Esophagus muscularis mucosa (tissue), 4 donors: ENCODE results near the gene FARSB. TPM values are rescaled to one million over a fixed set of nuclear protein-coding genes. Genes with fewer than 3 reads are reported as not detected.
A peak's percentile ranks its signal among the peaks of the same experiment; 100 is the strongest.

Experiments
- DNase-seq: peaks from one replicate; pipeline ENCODE4 v3.0.0-alpha.2; 2017; ENCODE audit errors: extremely low spot score
- H3K27ac ChIP-seq, 4 donors: fragments of 200-600 bp; sonication (generic); replicated peaks in 1 of 4; 1 replicate in 3 of 4; 2 replicates in 1 of 4; pipeline ENCODE4 v1.5.1; 2016 to 2019; ENCODE audit warnings: mild to moderate bottlenecking in 1 of 4
- H3K27me3 ChIP-seq, 4 donors: fragments of 200-600 bp; sonication (generic); one replicate each; pipeline versions ENCODE4 v1.5.1 to v1.6.0; 2016 to 2019
- H3K36me3 ChIP-seq, 4 donors: fragments of 200-600 bp; sonication (generic); one replicate each; pipeline ENCODE4 v1.5.1; 2016 to 2019
- H3K4me1 ChIP-seq, 4 donors: fragments of 200-600 bp; sonication (generic); one replicate each; pipeline ENCODE4 v1.5.1; 2016 to 2019
- H3K4me3 ChIP-seq, 4 donors: fragments of 200-600 bp; sonication (generic); 1 replicate in 2 of 4; 2 replicates in 2 of 4; pipeline ENCODE4 v1.5.1; 2016 to 2019; ENCODE audit warnings: mild to moderate bottlenecking in 4 of 4, moderate library complexity in 1 of 4
- H3K9me3 ChIP-seq, 4 donors: fragments of 200-600 bp; sonication (generic); 1 replicate in 3 of 4; 2 replicates in 1 of 4; pipeline ENCODE4 v1.5.1; 2016 to 2019
- EP300 ChIP-seq: sonication (generic); formaldehyde crosslinking; IDR thresholded peaks from one replicate; pipeline ENCODE4 v1.6.1; 2017; ENCODE audit warnings: antibody characterized with exemption
- POLR2A ChIP-seq: fragments of 450-650 bp; IDR thresholded peaks from one replicate; pipeline ENCODE4 v1.6.1; 2017; ENCODE audit warnings: antibody characterized with exemption, moderate library complexity, mild to moderate bottlenecking, low read depth
- POLR2AphosphoS5 ChIP-seq, 2 donors: sonication (generic); formaldehyde crosslinking; IDR thresholded peaks; one replicate each; pipeline ENCODE4 v1.6.1; 2017; ENCODE audit warnings: antibody characterized with exemption in 2 of 2
- WGBS: methylation state at CpG from one replicate; pipeline ENCODE4 v1.1.5; 2018; 5-methylcytosine and 5-hydroxymethylcytosine counted together
- intact Hi-C: fragments of 100-400 bp; cut with DNase I; formaldehyde crosslinking; loops from one replicate; pipeline ENCODE4 v1.15.1; 2023
- total RNA-seq, 4 donors: library from RNA; depleted of rRNA; stranded (reverse); fragments of >200 nt; gene quantifications; one replicate each; pipeline versions ENCODE4 v1.1.0 to v1.2.1, GENCODE V29; 2016
- TF ChIP-seq, protein P1 (sequence below), 3 experiments: fragments of 200-600 bp in 2 of 3; fragments of 450-650 bp in 1 of 3; sonication (generic) in 2 of 3; IDR thresholded peaks; one replicate each; pipeline ENCODE4 v1.5.1; 2017 to 2019; ENCODE audit warnings: antibody characterized with exemption in 3 of 3, mild to moderate bottlenecking in 2 of 3, moderate library complexity in 1 of 3

The FARSB gene
- total RNA-seq, 4 donors from 2014 or later: 11.9 to 14.4 (median 12.4) TPM

DNA sequence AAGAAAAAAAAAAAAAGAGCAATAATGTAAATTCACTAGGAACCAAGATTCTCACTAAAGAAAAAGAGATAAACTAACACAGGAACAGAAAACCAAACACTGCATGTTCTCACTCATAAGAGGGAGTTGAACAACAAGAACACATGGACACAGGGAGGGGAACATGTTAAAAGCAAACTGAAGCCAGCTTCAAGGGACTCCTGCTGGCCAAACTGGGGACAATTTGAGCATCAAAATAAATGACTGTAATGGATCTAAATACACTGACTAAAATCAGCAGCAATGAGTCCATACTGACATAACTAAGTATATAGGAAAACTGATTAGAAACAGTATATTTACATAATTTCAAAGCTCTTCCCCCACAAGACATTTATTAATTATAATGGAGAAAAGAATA is 73.0 kb downstream of the FARSB start:
- DNase-seq: no peak
- TF ChIP-seq EP300: no peak
- TF ChIP-seq, protein P1, sequence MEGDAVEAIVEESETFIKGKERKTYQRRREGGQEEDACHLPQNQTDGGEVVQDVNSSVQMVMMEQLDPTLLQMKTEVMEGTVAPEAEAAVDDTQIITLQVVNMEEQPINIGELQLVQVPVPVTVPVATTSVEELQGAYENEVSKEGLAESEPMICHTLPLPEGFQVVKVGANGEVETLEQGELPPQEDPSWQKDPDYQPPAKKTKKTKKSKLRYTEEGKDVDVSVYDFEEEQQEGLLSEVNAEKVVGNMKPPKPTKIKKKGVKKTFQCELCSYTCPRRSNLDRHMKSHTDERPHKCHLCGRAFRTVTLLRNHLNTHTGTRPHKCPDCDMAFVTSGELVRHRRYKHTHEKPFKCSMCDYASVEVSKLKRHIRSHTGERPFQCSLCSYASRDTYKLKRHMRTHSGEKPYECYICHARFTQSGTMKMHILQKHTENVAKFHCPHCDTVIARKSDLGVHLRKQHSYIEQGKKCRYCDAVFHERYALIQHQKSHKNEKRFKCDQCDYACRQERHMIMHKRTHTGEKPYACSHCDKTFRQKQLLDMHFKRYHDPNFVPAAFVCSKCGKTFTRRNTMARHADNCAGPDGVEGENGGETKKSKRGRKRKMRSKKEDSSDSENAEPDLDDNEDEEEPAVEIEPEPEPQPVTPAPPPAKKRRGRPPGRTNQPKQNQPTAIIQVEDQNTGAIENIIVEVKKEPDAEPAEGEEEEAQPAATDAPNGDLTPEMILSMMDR (IDR thresholded peaks at IDR 0.05): peak in 1 of 3 experiments; percentile 5
- TF ChIP-seq POLR2AphosphoS5 (IDR thresholded peaks at IDR 0.05): no peak
- Histone ChIP-seq H3K36me3 (peaks cover 0 to 15% (median 8%) of the 10 kb centered on the region in 4 donors), H3K4me1 (peaks cover 0 to 23% (median 13%) of the 10 kb centered on the region in 4 donors), H3K4me3 (no peak overlapping the region), H3K9me3 (peaks cover 0 to 4% (median 0%) of the 10 kb centered on the region in 4 donors), H3K27me3 (no peaks in the 10 kb centered on the region), H3K27ac (no peak overlapping the region)
- intact Hi-C loops: no loop called here

DNA sequence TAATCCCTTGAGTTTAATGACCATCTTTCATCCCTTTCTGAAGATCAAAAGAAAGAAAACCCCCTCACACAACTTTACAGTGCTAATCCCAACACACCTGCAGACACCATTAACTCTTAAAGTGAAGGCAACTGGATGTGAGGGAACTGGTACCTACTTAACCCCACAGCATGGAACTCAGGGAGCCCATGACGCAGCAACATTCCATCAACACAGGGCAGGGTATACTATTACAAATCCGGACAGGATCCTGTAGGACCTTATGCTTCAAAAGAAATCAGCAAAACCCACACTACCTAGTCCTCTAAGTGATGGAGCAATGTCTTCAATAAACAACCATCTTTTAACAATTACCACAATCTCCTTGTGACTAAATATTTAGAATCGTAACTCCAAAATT is 78.6 kb downstream of the FARSB start:
- DNase-seq: no peak
- WGBS: 95% methylated on average over 3 of the region's 3 CpGs
- H3K4me3 ChIP-seq: no peak overlapping the region
- H3K36me3 ChIP-seq: no peaks in the 10 kb centered on the region
- peaks cover 12 to 74% (median 59%) of the 10 kb centered on the region in 4 donors for H3K4me1 ChIP-seq
- H3K27me3 ChIP-seq: no peaks in the 10 kb centered on the region
- no peaks in the 10 kb centered on the region for H3K9me3 ChIP-seq
- no peak for TF ChIP-seq POLR2AphosphoS5 (IDR thresholded peaks at IDR 0.05)
- TF ChIP-seq, protein P1 (IDR thresholded peaks at IDR 0.05): no peak
- no peak for TF ChIP-seq EP300
- no peak for TF ChIP-seq POLR2A
- intact Hi-C loops: no loop called here
- H3K27ac ChIP-seq: no peak overlapping the region

DNA sequence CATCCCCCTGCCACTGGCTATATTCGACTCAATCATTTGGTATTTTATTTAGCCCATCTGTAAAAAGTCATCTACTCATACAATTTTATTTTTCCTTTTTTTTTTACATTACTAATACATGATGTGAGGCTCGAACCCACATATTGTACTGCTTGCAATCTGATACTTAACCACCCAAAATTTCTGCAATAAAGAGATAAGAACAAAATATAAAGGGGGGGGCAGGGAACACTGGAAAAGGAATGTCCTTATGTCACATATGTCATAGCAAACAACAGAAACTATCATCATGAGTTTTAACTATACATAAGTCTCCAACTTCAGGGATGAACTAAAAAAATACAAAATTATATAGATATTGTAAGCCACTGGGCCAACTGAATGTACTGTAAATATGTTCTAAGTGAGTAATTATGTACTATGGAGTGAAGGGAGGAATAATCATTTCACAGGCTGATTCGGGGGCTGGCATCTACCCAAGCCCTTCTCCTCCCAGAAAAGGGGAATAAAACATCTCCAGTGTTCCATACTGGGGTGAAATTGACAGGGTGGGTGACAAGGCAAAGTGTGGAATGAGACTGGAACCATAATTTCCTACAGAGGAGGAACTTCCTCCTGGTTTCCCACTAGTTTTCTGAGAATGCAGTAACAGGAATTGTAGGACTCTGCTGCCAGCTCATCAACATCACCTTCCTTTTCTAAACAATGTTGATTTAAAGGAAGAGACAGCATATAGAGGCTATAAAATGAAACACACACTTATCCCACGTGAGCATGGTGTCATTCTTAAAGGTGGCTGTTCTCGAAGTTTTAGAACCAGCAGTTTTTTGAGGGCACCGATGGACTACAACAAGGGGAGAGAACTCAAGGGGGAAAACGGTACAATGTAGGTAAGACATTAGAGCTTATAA is 79.5 kb downstream of the FARSB start:
- H3K27ac ChIP-seq: peak overlapping the region in 1 of 4 donors; percentile 24
- H3K9me3 ChIP-seq: no peaks in the 10 kb centered on the region
- H3K4me1 ChIP-seq: peaks cover 15 to 82% (median 68%) of the 10 kb centered on the region in 4 donors
- whole genome bisulfite sequencing: 78% methylated on average over 7 of the region's 7 CpGs
- H3K4me3 ChIP-seq: no peak overlapping the region
- no peaks in the 10 kb centered on the region for H3K27me3 ChIP-seq
- TF ChIP-seq POLR2A: no peak
- TF ChIP-seq EP300: no peak
- TF ChIP-seq, protein P1 (IDR thresholded peaks at IDR 0.05): no peak
- intact Hi-C loops: no loop called here
- peaks cover 0 to 4% (median 2%) of the 10 kb centered on the region in 4 donors for H3K36me3 ChIP-seq
- no peak for DNase-seq

DNA sequence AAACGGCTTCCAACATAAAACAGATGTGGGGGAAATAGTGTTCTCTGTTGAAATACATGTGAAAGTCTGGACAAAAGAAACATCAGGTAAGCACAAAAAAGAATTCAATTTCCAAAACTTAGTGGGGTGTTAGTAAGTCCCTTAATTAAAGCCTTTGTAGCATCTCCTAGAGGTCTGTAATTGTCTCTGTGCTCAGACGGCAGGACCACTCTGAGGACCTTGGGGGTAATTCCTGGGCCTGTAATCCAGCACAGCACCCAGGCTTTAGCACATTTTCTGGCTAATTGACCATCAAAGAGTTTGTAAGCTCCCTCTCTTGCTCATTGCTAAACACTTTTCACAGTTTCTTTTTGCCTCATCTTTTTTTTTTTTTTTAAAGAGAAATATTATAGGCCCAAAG is 80.3 kb downstream of the FARSB start:
- Histone ChIP-seq H3K4me3 (no peak overlapping the region), H3K9me3 (no peaks in the 10 kb centered on the region), H3K27me3 (no peaks in the 10 kb centered on the region), H3K36me3 (peaks cover 0 to 10% (median 3%) of the 10 kb centered on the region in 4 donors), H3K4me1 (peaks cover 15 to 84% (median 69%) of the 10 kb centered on the region in 4 donors), H3K27ac (no peak overlapping the region)
- intact Hi-C loops: no loop called here
- no peak for DNase-seq
- TF ChIP-seq POLR2AphosphoS5 (IDR thresholded peaks at IDR 0.05) (no peak), EP300 (no peak), POLR2A (no peak)
- TF ChIP-seq, protein P1 (IDR thresholded peaks at IDR 0.05): no peak
- 93% methylated on average over 2 of the region's 2 CpGs for whole genome bisulfite sequencing
